WERI-Rb-1 (cell line): Measurements from ENCODE around the gene SMARCD1.

Experiments
- DNase-seq: peaks from one replicate; pipeline ENCODE4 v3.0.0-alpha.2; 2020
- H3K27ac ChIP-seq: fragments of 250-450 bp; sonication (Bioruptor Pico); 2 replicates; pipeline ENCODE4 v1.5.1; 2020; ENCODE audit warnings: mild to moderate bottlenecking, moderate library complexity
- H3K27me3 ChIP-seq: fragments of 250-450 bp; sonication (Bioruptor Pico); 2 replicates; pipeline ENCODE4 v1.5.1; 2021; ENCODE audit warnings: mild to moderate bottlenecking, low read depth, moderate library complexity; ENCODE audit not compliant: insufficient read depth, severe bottlenecking
- H3K36me3 ChIP-seq: fragments of 250-450 bp; sonication (Bioruptor Pico); 2 replicates; pipeline ENCODE4 v1.5.1; 2020; ENCODE audit warnings: mild to moderate bottlenecking, moderate library complexity
- H3K4me3 ChIP-seq: 2 replicates; pipeline ENCODE4 v1.5.1; 2011; ENCODE audit warnings: low read depth, mild to moderate bottlenecking, control low read depth, low read length
- H3K9me3 ChIP-seq: fragments of 250-450 bp; sonication (Bioruptor Pico); 2 replicates; pipeline ENCODE4 v1.5.1; 2021; ENCODE audit warnings: mild to moderate bottlenecking, moderate library complexity; ENCODE audit not compliant: severe bottlenecking
- CTCF ChIP-seq: IDR thresholded peaks from 2 replicates; pipeline ENCODE4 v1.5.1; 2011; ENCODE audit warnings: low read depth, mild to moderate bottlenecking, control low read depth, inconsistent platforms, low read length

The SMARCD1 gene

GRCh38 chr12:50089730-50090129 lies 4.6 kb downstream of the SMARCD1 start:
- Histone ChIP-seq H3K4me3 (no peak overlapping the region), H3K36me3 (peaks cover 78% of the 10 kb centered on the region), H3K27ac (no peak overlapping the region), H3K27me3 (no peaks in the 10 kb centered on the region), H3K9me3 (no peaks in the 10 kb centered on the region)
- TF ChIP-seq CTCF = no peak
- DNase-seq = no peak

GRCh38 chr12:50090391-50090790 lies 5.2 kb downstream of the SMARCD1 start:
- Histone ChIP-seq H3K27ac (no peak overlapping the region), H3K36me3 (peaks cover 84% of the 10 kb centered on the region), H3K9me3 (no peaks in the 10 kb centered on the region), H3K4me3 (no peak overlapping the region), H3K27me3 (no peaks in the 10 kb centered on the region)
- no peak for DNase-seq
- no peak for TF ChIP-seq CTCF

GRCh38 chr12:50097952-50098351 lies 12.8 kb downstream of the SMARCD1 start:
- H3K27me3 ChIP-seq = no peaks in the 10 kb centered on the region
- no peak overlapping the region for H3K4me3 ChIP-seq
- H3K9me3 ChIP-seq = no peaks in the 10 kb centered on the region
- no peak for TF ChIP-seq CTCF
- no peak for DNase-seq
- H3K27ac ChIP-seq = no peak overlapping the region
- peaks cover 78% of the 10 kb centered on the region for H3K36me3 ChIP-seq

- Histone ChIP-seq H3K4me3 (no peak overlapping the region), H3K27me3 (no peaks in the 10 kb centered on the region), H3K27ac (no peak overlapping the region), H3K36me3 (peaks cover 63% of the 10 kb centered on the region), H3K9me3 (no peaks in the 10 kb centered on the region)
- DNase-seq = no peak
- no peak for TF ChIP-seq CTCF
These were observed 14.3 kb downstream of the SMARCD1 start for GRCh38 chr12:50099302-50100008.

GRCh38 chr12:50100561-50100960 lies 15.4 kb downstream of the SMARCD1 start:
- Histone ChIP-seq H3K27me3 (no peaks in the 10 kb centered on the region), H3K36me3 (peaks cover 52% of the 10 kb centered on the region), H3K4me3 (no peak overlapping the region), H3K9me3 (no peaks in the 10 kb centered on the region), H3K27ac (no peak overlapping the region)
- TF ChIP-seq CTCF = no peak
- no peak for DNase-seq

- no peak overlapping the region for H3K27ac ChIP-seq
- no peaks in the 10 kb centered on the region for H3K9me3 ChIP-seq
- no peak overlapping the region for H3K4me3 ChIP-seq
- peak; percentile 58 for TF ChIP-seq CTCF
- peaks cover 41% of the 10 kb centered on the region for H3K36me3 ChIP-seq
- peak; percentile 40 for DNase-seq
- H3K27me3 ChIP-seq = no peaks in the 10 kb centered on the region
These were observed 16.5 kb downstream of the SMARCD1 start for GRCh38 chr12:50101663-50102062.
